ENCODE data around the gene RPL22. TPM values are rescaled to one million over a fixed set of nuclear protein-coding genes. Genes with fewer than 3 reads are reported as not detected.

RPL22 gene
- total RNA-seq, 1 donor from 2014 or later: 283 TPM

DNA sequence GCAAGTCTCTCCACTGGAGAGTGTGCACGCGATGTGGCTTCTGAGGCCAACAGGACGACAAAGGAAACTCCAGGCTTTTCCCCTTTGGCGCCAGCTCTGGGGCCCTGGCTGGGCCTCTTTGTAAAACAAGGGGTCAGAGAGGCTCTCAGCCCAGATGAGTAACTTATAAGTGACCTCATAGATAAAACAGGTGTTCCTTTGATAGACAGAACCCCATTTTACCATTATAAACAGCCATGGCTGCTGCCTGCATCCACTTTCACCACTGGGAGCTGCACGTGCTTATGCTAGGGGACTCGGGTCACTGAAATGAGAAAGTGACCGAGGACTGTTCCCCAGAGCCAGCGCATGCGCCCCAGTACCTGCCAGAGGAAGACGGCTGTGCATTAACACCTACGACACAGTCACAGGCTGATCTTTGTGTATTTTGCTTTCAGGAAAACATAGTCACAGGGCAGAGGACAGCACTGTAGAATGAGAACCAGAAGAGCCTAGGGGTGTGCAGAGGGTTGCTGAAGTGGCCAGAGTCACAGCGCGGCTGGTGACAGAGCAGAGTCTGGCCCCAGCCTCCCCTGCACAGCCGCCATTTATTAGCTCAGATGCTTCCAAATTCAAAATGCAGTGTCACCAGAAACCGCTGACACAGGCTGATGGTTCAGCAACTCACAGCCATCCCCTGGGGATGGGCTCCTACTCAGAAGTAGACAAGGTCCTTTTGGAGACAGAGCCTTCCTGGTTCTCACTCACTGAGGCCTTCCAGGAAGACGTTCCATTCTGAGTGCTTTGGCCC lies 19.2 kb upstream of the RPL22 start:
- no peak for DNase-seq (ENCODE audit: low read depth)
- no peaks in the 10 kb centered on the region for H3K9me3 ChIP-seq (ENCODE audit: insufficient read depth, low read depth, low read length)
- no peak for TF ChIP-seq EZH2 (IDR thresholded peaks at IDR 0.05; ENCODE audit: insufficient read depth, low read length)
- TF ChIP-seq, protein P1, sequence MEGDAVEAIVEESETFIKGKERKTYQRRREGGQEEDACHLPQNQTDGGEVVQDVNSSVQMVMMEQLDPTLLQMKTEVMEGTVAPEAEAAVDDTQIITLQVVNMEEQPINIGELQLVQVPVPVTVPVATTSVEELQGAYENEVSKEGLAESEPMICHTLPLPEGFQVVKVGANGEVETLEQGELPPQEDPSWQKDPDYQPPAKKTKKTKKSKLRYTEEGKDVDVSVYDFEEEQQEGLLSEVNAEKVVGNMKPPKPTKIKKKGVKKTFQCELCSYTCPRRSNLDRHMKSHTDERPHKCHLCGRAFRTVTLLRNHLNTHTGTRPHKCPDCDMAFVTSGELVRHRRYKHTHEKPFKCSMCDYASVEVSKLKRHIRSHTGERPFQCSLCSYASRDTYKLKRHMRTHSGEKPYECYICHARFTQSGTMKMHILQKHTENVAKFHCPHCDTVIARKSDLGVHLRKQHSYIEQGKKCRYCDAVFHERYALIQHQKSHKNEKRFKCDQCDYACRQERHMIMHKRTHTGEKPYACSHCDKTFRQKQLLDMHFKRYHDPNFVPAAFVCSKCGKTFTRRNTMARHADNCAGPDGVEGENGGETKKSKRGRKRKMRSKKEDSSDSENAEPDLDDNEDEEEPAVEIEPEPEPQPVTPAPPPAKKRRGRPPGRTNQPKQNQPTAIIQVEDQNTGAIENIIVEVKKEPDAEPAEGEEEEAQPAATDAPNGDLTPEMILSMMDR (IDR thresholded peaks at IDR 0.05; ENCODE audit: insufficient read depth, low read depth, low read length): no peak
- peaks cover 9% of the 10 kb centered on the region for H4K20me1 ChIP-seq (ENCODE audit: insufficient read depth, low read length)
- FAIRE-seq: no peak
- H3K9ac ChIP-seq (ENCODE audit: low read length): no peak overlapping the region
- Mint-ChIP-seq H3K9me3 (ENCODE audit: unreplicated experiment) (no peaks in the 10 kb centered on the region), H3K4me1 (ENCODE audit: low read depth, unreplicated experiment) (peaks cover 9% of the 10 kb centered on the region), H3K27me3 (ENCODE audit: low read depth, unreplicated experiment) (peaks cover 8% of the 10 kb centered on the region), H3K27ac (ENCODE audit: unreplicated experiment) (peak overlapping the region; percentile 69), H3K36me3 (ENCODE audit: low read depth, unreplicated experiment) (peaks cover 20% of the 10 kb centered on the region), H3K4me3 (ENCODE audit: unreplicated experiment) (no peak overlapping the region)
- H3K27ac ChIP-seq (ENCODE audit: low read depth, low read length): no peak overlapping the region
- H3K4me1 ChIP-seq (ENCODE audit: insufficient read depth, low read length): peaks cover 4% of the 10 kb centered on the region
- H3K4me2 ChIP-seq (ENCODE audit: low read length): no peak overlapping the region
- peaks cover 3% of the 10 kb centered on the region for H3K36me3 ChIP-seq (ENCODE audit: insufficient read depth, low read length)
- no peaks in the 10 kb centered on the region for H3K27me3 ChIP-seq (ENCODE audit: insufficient read depth, low read length)
- H3K79me2 ChIP-seq (ENCODE audit: insufficient read depth, low read length): no peaks in the 10 kb centered on the region
- no peak overlapping the region for H3K4me3 ChIP-seq (ENCODE audit: insufficient read depth, low read depth, low read length)
- no peak overlapping the region for H2AFZ ChIP-seq (ENCODE audit: low read depth, low read length)

DNA sequence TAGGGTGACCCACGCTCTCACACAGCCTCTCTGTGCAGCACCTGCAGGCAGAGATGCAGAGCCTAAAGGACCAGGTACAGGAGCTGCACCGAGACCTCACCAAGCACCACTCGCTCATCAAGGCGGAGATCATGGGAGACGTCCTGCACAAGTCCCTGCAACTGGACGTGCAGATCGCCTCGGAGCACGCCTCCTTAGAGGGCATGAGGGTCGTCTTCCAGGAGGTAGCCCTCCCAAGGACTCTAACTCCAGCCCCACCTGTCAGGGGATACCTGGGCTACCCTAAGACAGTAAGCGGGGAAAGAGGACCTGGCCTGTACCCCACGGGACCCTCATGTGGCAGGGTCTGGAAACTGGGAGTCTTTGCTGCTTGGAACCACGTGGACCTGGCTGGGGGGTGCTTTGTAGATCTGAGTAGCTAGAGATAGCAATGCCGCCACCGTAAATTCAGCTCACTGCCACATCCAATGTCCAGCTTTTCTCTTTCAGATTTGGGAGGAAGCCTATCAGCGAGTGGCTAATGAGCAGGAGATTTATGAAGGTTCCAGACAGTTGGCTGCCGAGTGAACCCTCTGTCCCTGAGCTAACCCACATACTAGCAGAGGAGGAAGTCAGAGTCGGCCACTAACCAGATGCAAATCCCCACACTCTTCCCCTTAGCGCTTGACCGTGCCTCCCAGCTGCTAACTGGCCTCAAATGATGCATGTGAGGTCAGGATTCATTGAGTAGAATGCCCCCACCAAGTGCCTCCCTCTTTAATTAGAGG lies 13.0 kb upstream of the RPL22 start:
- Mint-ChIP-seq H3K27ac (ENCODE audit: unreplicated experiment) (no peak overlapping the region), H3K36me3 (ENCODE audit: low read depth, unreplicated experiment) (peaks cover 22% of the 10 kb centered on the region), H3K27me3 (ENCODE audit: low read depth, unreplicated experiment) (peaks cover 10% of the 10 kb centered on the region), H3K4me3 (ENCODE audit: unreplicated experiment) (no peak overlapping the region), H3K9me3 (ENCODE audit: unreplicated experiment) (no peaks in the 10 kb centered on the region), H3K4me1 (ENCODE audit: low read depth, unreplicated experiment) (no peaks in the 10 kb centered on the region)
- Histone ChIP-seq H4K20me1 (ENCODE audit: insufficient read depth, low read length) (peaks cover 20% of the 10 kb centered on the region), H3K27me3 (ENCODE audit: insufficient read depth, low read length) (no peaks in the 10 kb centered on the region), H3K9ac (ENCODE audit: low read length) (no peak overlapping the region), H3K4me1 (ENCODE audit: insufficient read depth, low read length) (peaks cover 12% of the 10 kb centered on the region), H3K4me3 (ENCODE audit: insufficient read depth, low read depth, low read length) (no peak overlapping the region), H3K9me3 (ENCODE audit: insufficient read depth, low read depth, low read length) (no peaks in the 10 kb centered on the region), H3K36me3 (ENCODE audit: insufficient read depth, low read length) (peaks cover 7% of the 10 kb centered on the region), H3K79me2 (ENCODE audit: insufficient read depth, low read length) (no peaks in the 10 kb centered on the region), H3K4me2 (ENCODE audit: low read length) (no peak overlapping the region), H2AFZ (ENCODE audit: low read depth, low read length) (no peak overlapping the region), H3K27ac (ENCODE audit: low read depth, low read length) (no peak overlapping the region)
- DNase-seq (ENCODE audit: low read depth) (no peak), FAIRE-seq (no peak)
- TF ChIP-seq, protein P1 (IDR thresholded peaks at IDR 0.05; ENCODE audit: insufficient read depth, low read depth, low read length): no peak
- TF ChIP-seq EZH2 (IDR thresholded peaks at IDR 0.05; ENCODE audit: insufficient read depth, low read length): no peak
